CD1c-positive myeloid dendritic cell (primary cell): Measurements from ENCODE around the gene ACSM6.
"Not testable (repeated sequence)": the region's sequence is repeated elsewhere in the genome, so short reads cannot be mapped to it uniquely, and the experiment has no call there.

Experiments
- DNase-seq: peaks from one replicate; pipeline ENCODE4 v3.0.0-alpha.2; 2016; ENCODE audit errors: extremely low spot score

Gene ACSM6

GRCh38 chr10:95193944-95194343 is at the start of gene ACSM6:
TSS of gene ACSM6 (plus strand) at chr10:95194238. CDS start at chr10:95194486, 248 bp downstream.
- DNase-seq = no peak

DNA sequence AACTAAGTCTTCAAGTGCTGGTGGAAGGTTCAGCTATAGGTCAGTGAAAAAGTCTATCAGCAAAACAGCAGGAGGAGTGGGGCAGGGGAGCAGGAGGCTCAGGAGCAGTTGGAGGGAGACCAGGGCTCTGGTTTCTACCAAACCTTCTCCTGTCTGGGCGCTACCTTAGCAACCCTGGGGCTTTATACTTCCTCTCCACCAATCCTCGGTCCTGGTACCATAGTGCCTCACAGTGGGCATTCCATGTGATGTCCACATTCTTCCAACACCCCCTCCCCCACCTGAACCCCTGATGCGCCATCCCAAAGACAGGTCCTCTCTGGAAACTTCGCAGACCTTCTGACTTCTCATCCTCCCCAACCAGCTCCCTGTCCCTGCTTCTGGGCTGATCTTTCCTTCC is 25.3 kb upstream of the ACSM6 start:
- no peak for DNase-seq

- no peak for DNase-seq
Measured at GRCh38 chr10:95169522-95169921, 24.5 kb upstream of the ACSM6 start.

- no peak for DNase-seq
Measured at GRCh38 chr10:95170790-95171189, 23.2 kb upstream of the ACSM6 start.

- DNase-seq = no peak
Measured at GRCh38 chr10:95171336-95171735, 22.7 kb upstream of the ACSM6 start.

- DNase-seq = no peak
Measured at GRCh38 chr10:95172851-95173250, 21.2 kb upstream of the ACSM6 start.

GRCh38 chr10:95176101-95176500 is 17.9 kb upstream of the ACSM6 start:
- no peak for DNase-seq

- DNase-seq = no peak
Measured at GRCh38 chr10:95177429-95177828, 16.6 kb upstream of the ACSM6 start.

GRCh38 chr10:95178266-95178665 is 15.8 kb upstream of the ACSM6 start:
- DNase-seq = no peak

DNA sequence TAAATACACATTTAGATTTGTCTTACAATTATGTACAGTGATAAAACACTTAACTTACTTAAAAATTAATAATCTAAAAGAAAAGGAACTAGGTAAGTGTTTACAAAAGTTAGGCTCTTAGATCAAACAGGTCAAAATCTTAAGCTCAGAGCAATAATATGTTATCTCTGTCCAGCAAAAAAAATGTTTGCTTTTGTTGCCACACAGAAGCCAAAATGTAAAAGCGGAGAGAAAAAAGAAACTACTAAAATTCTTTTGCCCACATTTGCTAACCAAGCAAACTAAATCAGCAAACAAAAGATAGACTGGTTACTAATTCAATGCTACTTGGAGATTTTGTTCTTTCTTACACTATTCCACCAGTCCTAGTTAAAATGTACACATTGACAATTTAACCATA is 15.2 kb upstream of the ACSM6 start:
- DNase-seq = no peak

DNA sequence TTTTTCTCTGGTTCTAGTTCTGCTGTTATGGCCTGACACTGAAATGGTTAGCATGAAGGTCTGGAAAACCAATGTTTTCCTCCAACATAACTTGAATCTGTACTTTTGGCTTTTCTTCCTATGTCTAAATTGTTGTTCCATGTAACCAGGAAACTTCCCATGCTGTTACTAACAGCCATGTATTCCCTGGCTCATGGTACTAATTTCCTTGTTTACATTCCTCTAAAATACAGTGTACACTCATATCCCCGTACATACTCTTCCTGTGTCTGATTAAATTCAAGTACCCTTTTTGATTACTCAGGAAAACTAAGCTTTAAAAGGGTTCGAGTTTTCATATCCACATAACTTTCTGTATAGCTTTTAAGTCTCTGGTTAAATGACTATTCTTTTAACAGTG is 12.3 kb upstream of the ACSM6 start:
- DNase-seq = no peak

DNA sequence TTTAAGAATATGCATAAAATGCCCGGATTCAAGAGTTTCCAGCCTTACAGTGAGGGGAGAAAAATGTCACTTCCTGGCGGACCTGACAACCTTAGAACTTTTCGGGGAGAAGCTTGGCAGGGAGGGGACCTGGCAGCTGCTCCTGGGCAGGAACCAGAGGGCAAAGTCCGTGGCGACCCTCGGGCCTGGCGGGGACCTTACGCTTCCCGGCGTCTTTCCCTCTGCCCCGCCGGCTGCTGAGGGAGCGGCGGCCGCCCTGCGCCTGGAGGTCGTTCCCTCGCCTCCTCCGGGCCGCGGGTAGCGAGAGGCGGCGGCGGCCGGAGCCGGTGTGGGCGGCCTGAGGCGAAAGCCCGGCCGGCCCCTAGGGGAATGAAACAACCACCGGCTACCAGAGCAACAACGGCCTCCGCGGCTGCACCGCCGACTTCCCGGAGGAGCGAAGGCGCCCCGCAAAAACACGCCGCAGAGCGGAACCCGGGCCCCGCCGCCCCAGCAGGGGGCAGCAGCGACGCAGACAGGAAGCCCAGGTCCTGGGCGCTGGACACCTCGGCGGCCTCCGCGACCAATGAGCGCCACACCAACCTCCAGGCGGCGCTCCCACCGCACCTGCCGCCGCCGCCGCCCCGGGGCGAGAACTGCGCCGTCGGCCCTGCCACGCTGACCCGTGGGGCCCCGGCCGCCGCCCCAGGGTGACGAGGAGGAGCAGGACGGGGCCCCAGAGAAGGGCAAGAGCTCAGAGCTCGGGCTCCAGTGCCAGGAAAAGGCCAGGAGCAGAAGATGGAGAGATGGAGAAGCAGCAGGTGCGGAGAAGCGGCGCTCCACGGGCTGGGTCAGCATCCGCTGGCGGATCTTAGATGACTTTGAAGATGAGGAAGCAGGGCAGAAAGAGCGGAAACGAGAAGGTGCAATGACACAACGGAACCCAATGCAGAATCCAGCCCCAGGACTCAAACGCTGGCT is 10.5 kb upstream of the ACSM6 start:
- DNase-seq = peak; percentile 86

- no peak for DNase-seq
Measured at GRCh38 chr10:95187617-95188016, 6.4 kb upstream of the ACSM6 start.

DNA sequence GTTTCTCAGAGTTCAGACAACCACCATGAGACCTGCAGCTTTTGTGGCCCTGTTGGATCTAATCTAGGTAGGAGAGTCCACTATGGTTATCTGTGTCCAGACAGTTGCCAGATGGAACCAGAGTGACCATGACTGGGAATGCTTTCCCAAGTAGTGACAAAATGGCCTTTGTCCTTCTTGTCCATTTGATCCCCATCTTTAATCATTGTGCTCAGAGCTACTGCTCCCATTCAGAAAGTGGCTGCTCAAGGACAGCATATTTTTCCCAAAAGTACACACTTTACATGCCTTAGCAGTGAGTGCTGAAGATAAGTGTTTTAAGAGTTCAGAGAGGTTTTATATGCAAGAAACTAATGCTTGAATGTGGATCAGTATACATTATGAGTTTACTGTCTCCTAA is 5.4 kb upstream of the ACSM6 start:
- DNase-seq = no peak

DNA sequence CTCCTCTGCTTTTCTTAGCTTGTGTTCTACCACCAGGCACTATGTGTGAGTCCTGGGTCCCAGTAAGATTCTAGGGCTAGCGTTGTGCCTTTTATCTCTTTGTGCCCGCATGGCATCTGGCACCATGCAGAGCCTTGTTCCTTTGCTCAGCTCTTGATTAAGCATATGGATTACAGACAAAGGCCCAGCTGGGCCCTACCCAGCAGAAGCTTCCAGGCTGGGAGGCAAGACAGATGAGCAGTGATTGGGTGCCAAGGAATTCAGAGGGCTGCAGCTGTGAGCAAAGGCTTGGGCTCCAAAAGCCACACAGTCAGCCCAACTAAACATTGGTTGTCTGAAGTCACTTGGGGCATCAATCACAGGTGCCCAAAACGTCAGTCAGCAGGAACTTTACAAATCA is 2.0 kb downstream of the ACSM6 start:
- DNase-seq = no peak

DNA sequence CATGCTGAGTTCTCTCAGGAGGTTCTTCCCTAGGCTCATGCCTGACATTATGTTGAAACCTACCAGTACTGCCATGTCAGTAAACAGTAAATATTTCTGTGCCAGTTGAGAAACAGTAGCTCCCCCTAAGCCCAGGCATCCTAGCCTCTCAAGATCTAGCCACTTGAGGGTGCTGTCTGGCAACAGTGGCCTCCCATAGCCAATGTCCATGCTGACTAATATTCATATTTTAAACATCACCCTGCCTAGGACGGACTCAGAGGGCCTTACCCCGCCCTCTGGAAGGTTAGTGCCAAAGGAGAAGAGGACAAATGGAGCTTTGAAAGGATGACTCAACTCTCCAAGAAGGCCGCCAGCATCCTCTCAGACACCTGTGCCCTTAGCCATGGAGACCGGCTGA is 7.7 kb downstream of the ACSM6 start:
- DNase-seq = no peak

GRCh38 chr10:95202865-95203264 is 8.8 kb downstream of the ACSM6 start:
- DNase-seq = not testable (repeated sequence)

DNA sequence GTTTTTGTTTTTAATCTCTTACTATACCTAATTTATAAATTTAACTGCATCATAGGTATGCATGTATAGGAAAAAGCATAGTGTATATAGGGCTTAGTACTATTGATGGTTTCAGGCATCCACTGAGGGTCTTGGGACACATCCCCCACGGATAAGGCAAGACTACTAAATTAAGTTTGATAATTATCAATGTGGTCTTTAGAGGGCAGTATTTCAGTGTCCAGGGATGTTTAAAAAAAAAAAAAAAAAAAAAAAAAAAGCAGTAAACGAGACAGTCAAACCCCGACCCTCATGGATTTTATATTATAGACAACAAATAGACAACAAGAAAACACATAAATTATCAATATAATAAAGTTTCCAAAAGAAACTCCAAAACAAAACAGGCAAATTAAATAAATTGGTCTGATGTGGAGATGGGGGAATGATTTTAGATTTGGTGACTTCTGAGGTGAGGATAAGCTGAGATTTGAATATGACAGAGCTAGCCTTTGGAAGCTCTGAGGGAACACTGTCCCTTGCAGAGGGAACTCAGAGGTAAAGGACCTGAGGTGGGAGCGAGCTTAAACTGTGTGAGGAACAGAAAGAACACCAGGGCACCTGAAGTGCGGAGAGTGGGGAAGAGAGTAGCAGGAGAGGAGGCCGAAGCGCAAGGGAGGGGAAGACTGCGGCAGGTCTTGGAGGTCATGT is 14.8 kb downstream of the ACSM6 start:
- DNase-seq = no peak

GRCh38 chr10:95209509-95210127 is 15.6 kb downstream of the ACSM6 start:
- no peak for DNase-seq

GRCh38 chr10:95211606-95212279 is 17.7 kb downstream of the ACSM6 start:
- no peak for DNase-seq

GRCh38 chr10:95214369-95214768 is 20.3 kb downstream of the ACSM6 start:
- DNase-seq = no peak

DNA sequence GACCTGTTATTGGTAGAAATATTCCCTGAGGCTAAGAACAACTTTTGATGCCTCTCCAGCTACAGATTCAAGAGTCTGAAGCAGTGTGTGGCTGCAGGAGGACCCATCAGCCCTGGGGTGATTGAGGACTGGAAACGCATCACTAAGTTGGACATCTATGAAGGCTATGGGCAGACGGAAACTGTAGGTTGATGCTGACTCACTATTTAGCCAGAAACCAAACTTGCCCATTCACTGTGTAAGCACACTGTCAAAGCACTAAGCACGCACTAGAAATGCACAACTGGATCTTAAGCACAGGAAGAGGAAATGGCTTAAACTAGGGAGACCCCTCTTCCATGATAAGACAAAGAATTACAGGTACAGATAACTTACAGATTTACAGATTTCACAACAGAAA is 20.8 kb downstream of the ACSM6 start:
- peak; percentile 8 for DNase-seq
